Osteoblast (primary cell): Measurements from ENCODE around the gene COTL1. TPM values are rescaled to one million over a fixed set of nuclear protein-coding genes. Genes with fewer than 3 reads are reported as not detected.

Experiments
- DNase-seq: peaks from one replicate; pipeline ENCODE4 v3.0.0; 2011; ENCODE audit warnings: low spot score, mixed read lengths; ENCODE audit not compliant: insufficient read length; ENCODE audit errors: missing footprints
- H2AFZ ChIP-seq: 2 replicates; pipeline ENCODE4 v1.6.0; 2011; ENCODE audit warnings: mild to moderate bottlenecking, low read length
- H3K27ac ChIP-seq: 2 replicates; pipeline ENCODE4 v1.5.1; 2011; ENCODE audit warnings: mild to moderate bottlenecking, low read depth, low read length, moderate library complexity
- H3K27me3 ChIP-seq: 2 replicates; pipeline ENCODE4 v1.6.0; 2012; ENCODE audit warnings: mild to moderate bottlenecking, control low read depth, inconsistent platforms, low read length, moderate library complexity; ENCODE audit not compliant: insufficient read depth
- H3K36me3 ChIP-seq: 2 replicates; pipeline ENCODE4 v1.5.1; 2011; ENCODE audit warnings: mild to moderate bottlenecking, low read length, control low read depth, moderate library complexity; ENCODE audit not compliant: insufficient read depth
- H3K4me1 ChIP-seq: 2 replicates; pipeline ENCODE4 v1.5.1; 2011; ENCODE audit warnings: mild to moderate bottlenecking, low read length, control low read depth, moderate library complexity; ENCODE audit not compliant: insufficient read depth
- H3K4me2 ChIP-seq: 2 replicates; pipeline ENCODE4 v1.6.0; 2011; ENCODE audit warnings: mild to moderate bottlenecking, low read length; ENCODE audit not compliant: insufficient read depth
- H3K4me3 ChIP-seq: fragments of 200-600 bp; sonication (generic); 3 replicates; pipeline ENCODE4 v1.5.1; 2012; ENCODE audit warnings: mild to moderate bottlenecking, low read length, inconsistent platforms; ENCODE audit not compliant: insufficient read depth
- H3K79me2 ChIP-seq: 2 replicates; pipeline ENCODE4 v1.6.0; 2012; ENCODE audit warnings: mild to moderate bottlenecking, low read length, control low read depth, inconsistent platforms; ENCODE audit not compliant: insufficient read depth
- H3K9me3 ChIP-seq: 2 replicates; pipeline ENCODE4 v1.5.1; 2011; ENCODE audit warnings: low read depth, low read length, control low read depth
- H4K20me1 ChIP-seq: 2 replicates; pipeline ENCODE4 v1.6.0; 2012; ENCODE audit warnings: mild to moderate bottlenecking, low read length, control low read depth; ENCODE audit not compliant: insufficient read depth
- total RNA-seq: library from RNA; depleted of rRNA; stranded (reverse); fragments of >200 nt; gene quantifications from 2 replicates; pipeline ENCODE4 v1.2.3, GENCODE V29; 2012
- TF ChIP-seq, protein P1 (sequence below): IDR thresholded peaks from 2 replicates; pipeline ENCODE4 v1.5.1; 2011; ENCODE audit warnings: mild to moderate bottlenecking, low read depth, low read length, moderate library complexity; ENCODE audit errors: extremely low read depth

Gene COTL1
- total RNA-seq, 1 donor = 145 TPM

DNA sequence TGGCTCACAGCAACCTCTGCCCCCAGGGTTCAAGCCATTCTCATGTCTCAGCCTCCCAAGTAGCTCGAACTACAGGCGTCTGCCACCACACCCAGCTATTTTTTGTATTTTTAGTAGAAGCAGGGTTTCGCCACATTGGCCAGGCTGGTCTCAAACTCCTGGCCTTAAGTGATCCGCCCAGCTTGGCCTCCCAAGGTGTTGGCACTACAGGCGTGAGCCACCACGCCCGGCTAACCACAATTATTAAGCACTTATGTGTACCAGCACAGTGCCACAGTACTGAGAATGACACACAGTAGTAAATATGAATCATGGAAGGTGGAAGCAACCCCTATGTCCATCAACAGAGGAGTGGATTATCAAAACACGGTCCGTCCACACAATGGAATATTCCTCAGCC is 49.8 kb downstream of the COTL1 start:
- H3K4me2 ChIP-seq = no peak overlapping the region

DNA sequence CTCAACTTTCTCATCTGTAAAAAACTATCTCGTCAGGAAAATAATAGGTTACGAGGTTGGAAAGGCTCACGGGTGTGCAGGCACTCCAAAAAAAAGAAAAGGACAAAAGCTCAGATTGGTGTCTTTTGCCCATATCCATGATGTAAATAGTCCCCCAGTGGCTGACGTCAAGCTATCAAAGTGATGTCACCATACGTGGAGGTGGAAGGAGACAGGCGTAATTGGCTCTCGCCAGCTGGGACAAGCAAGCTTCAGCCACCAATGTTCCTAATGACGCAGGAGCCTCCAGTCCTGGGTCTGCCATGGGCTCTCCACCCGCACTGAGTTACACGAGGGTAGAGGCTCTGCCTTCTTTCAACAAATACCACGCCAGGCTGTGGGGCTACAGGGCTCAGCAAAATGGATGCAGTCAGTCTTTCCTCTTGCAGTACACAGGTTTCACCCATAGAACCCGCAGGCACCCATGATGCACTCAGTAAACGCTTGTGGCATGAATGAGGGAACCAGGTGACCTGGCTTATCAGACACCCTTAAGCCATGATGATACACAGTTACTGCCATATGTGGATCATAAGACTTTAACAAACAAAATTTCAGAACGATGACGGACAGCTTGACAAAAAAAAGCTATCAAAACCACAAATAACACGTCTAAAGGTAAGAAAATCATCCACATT is 50.5 kb downstream of the COTL1 start:
- no peak for DNase-seq
- no peak overlapping the region for H3K27ac ChIP-seq
- peaks cover 34% of the 10 kb centered on the region for H4K20me1 ChIP-seq
- no peak overlapping the region for H3K4me3 ChIP-seq
- TF ChIP-seq, protein P1, sequence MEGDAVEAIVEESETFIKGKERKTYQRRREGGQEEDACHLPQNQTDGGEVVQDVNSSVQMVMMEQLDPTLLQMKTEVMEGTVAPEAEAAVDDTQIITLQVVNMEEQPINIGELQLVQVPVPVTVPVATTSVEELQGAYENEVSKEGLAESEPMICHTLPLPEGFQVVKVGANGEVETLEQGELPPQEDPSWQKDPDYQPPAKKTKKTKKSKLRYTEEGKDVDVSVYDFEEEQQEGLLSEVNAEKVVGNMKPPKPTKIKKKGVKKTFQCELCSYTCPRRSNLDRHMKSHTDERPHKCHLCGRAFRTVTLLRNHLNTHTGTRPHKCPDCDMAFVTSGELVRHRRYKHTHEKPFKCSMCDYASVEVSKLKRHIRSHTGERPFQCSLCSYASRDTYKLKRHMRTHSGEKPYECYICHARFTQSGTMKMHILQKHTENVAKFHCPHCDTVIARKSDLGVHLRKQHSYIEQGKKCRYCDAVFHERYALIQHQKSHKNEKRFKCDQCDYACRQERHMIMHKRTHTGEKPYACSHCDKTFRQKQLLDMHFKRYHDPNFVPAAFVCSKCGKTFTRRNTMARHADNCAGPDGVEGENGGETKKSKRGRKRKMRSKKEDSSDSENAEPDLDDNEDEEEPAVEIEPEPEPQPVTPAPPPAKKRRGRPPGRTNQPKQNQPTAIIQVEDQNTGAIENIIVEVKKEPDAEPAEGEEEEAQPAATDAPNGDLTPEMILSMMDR = no peak
- peaks cover 52% of the 10 kb centered on the region for H3K36me3 ChIP-seq
- peaks cover 53% of the 10 kb centered on the region for H3K79me2 ChIP-seq
- H3K4me2 ChIP-seq = no peak overlapping the region
- no peak overlapping the region for H2AFZ ChIP-seq
- no peaks in the 10 kb centered on the region for H3K27me3 ChIP-seq
- H3K9me3 ChIP-seq = no peaks in the 10 kb centered on the region
- no peaks in the 10 kb centered on the region for H3K4me1 ChIP-seq

More for the DNA sequence above, 49.8 kb downstream of the COTL1 start:
- Histone ChIP-seq H3K4me3 (no peak overlapping the region), H3K9me3 (no peaks in the 10 kb centered on the region), H2AFZ (no peak overlapping the region), H4K20me1 (peaks cover 38% of the 10 kb centered on the region), H3K79me2 (peaks cover 59% of the 10 kb centered on the region), H3K4me1 (no peaks in the 10 kb centered on the region), H3K27me3 (no peaks in the 10 kb centered on the region), H3K36me3 (peaks cover 55% of the 10 kb centered on the region), H3K27ac (no peak overlapping the region)
- TF ChIP-seq, protein P1 = no peak
- no peak for DNase-seq

DNA sequence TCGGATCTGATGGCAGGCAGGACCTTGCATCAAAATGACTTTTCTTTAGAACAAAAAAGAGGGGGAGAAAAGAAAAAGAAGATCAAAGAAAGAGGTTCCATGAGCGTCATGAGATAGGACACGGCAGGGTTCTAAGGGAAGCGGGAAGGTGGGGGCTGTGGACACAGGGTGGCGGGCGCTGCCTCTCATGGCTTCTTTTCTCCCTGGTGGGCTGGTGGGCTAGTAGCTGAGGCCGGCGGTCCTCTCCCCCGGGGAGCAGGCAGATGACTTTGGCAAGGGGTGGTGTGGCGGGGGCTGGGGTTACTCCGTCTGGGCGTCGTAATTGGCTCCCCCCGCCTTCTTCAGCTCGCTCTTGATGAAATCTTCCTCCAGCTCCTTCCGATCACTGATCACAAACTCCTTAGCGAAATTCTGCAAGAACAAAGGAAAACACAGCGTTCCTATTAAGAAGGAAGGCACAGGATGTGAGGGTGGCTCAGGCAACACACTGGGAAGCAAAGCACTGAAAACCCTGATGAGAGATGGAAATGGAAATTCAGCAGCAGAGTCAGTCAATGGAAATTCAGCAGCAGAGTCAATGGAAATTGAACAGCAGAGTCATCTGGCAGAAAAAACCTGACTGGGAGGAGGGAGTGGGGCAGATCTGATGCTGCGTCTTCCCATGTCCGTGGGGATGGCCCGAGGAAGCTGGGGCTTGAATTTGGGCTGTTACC is 51.2 kb downstream of the COTL1 start:
- no peak overlapping the region for H3K27ac ChIP-seq

More for the DNA sequence above, 51.2 kb downstream of the COTL1 start:
- Histone ChIP-seq H3K9me3 (no peaks in the 10 kb centered on the region), H3K4me2 (no peak overlapping the region), H3K4me1 (no peaks in the 10 kb centered on the region), H2AFZ (no peak overlapping the region), H3K4me3 (no peak overlapping the region), H3K79me2 (peaks cover 45% of the 10 kb centered on the region), H4K20me1 (peaks cover 27% of the 10 kb centered on the region), H3K36me3 (peaks cover 51% of the 10 kb centered on the region), H3K27me3 (no peaks in the 10 kb centered on the region)
- no peak for DNase-seq
- TF ChIP-seq, protein P1 = no peak
